ENCODE data around the gene NLRP9.

NLRP9 gene

DNA sequence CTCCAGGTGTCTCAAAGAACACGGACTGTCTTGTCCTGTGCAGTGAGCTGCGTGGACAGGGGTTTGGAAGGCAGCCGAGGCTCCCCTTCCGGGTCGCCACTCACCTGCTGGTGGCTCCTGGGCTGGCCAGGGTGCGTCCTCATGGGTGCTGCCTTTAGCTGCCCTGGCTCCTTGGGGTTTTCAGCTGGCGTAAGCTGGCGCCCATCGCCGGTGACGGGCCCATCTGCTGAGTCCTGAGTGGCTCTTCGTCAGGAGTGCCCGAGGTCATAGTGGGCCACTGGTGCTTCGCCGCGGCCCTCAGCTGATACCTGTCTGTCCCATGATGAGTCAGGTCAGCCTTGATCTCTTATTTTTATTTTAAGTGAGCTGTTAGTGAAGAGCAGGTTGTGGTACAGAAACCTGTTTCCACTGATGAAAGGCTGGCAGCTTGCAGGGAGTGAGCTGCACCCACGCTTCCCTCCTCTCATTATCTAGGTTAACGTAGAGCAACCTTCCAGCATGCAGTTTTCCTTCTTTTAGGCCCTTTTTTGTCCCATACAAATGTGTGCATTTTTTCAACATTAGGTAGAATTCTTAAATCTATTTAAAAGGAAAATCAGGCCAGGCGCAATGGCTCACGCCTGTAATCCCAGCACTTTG is 44.7 kb downstream of the NLRP9 start:
- Histone ChIP-seq H3K9me2 (replicated peaks; ENCODE audit: insufficient read depth, low read length) (no peaks in the 10 kb centered on the region), H3K79me2 (ENCODE audit: insufficient read depth, low read length) (no peaks in the 10 kb centered on the region), H3K4me2 (ENCODE audit: low read depth, low read length, poor library complexity, severe bottlenecking) (no peak overlapping the region), H3K4me3 (ENCODE audit: insufficient read depth, low read length, poor library complexity, severe bottlenecking) (no peak overlapping the region), H3K27ac (ENCODE audit: low read depth, low read length) (no peak overlapping the region), H4K20me1 (ENCODE audit: low read depth, low read length) (no peaks in the 10 kb centered on the region), H3F3A (ENCODE audit: insufficient read depth) (no peaks in the 10 kb centered on the region), H3K9me3 (ENCODE audit: insufficient read depth, low read length) (no peaks in the 10 kb centered on the region), H3K27me3 (ENCODE audit: low read length) (no peaks in the 10 kb centered on the region), H3K36me3 (ENCODE audit: low read length) (no peaks in the 10 kb centered on the region), H2AFZ (ENCODE audit: low read depth, low read length, severe bottlenecking) (no peak overlapping the region), H3K9ac (ENCODE audit: low read length) (no peak overlapping the region)
- TF ChIP-seq CTCF (IDR thresholded peaks at IDR 0.05; ENCODE audit: insufficient read depth, low read length, poor library complexity, severe bottlenecking): no peak
- TF ChIP-seq EZH2phosphoT487 (conservative IDR thresholded peaks at IDR 0.05; ENCODE audit: low read length): no peak

DNA sequence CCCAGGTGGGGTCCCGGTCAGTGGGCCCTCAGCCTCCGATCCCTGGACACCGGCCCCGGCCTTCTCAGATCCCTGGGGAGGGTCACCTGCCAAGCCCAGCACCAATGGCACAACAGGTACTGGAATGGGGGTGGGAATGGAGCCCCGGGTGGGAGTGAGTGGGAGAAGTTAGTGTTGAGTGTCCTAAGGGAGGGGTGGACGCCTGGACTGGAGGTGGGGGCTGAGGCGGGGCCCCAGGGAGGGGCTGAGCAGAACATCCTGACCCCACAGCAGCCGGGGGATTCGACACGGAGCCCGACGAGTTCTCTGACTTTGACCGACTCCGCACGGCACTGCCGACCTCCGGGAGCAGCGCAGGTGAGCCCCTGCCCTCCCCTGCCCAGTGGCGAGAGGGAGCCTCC is 45.5 kb downstream of the NLRP9 start:
- Histone ChIP-seq H4K20me1 (ENCODE audit: low read depth, low read length) (no peaks in the 10 kb centered on the region), H3K9me3 (ENCODE audit: insufficient read depth, low read length) (no peaks in the 10 kb centered on the region), H3F3A (ENCODE audit: insufficient read depth) (no peaks in the 10 kb centered on the region), H3K4me3 (ENCODE audit: insufficient read depth, low read length, poor library complexity, severe bottlenecking) (no peak overlapping the region), H3K4me2 (ENCODE audit: low read depth, low read length, poor library complexity, severe bottlenecking) (no peak overlapping the region), H3K27ac (ENCODE audit: low read depth, low read length) (no peak overlapping the region), H3K9me2 (replicated peaks; ENCODE audit: insufficient read depth, low read length) (no peaks in the 10 kb centered on the region), H3K27me3 (ENCODE audit: low read length) (no peaks in the 10 kb centered on the region), H3K9ac (ENCODE audit: low read length) (no peak overlapping the region), H3K79me2 (ENCODE audit: insufficient read depth, low read length) (no peaks in the 10 kb centered on the region), H2AFZ (ENCODE audit: low read depth, low read length, severe bottlenecking) (no peak overlapping the region), H3K36me3 (ENCODE audit: low read length) (no peaks in the 10 kb centered on the region)
- TF ChIP-seq CTCF (IDR thresholded peaks at IDR 0.05; ENCODE audit: insufficient read depth, low read length, poor library complexity, severe bottlenecking): no peak
- no peak for TF ChIP-seq EZH2phosphoT487 (conservative IDR thresholded peaks at IDR 0.05; ENCODE audit: low read length)

GRCh38 chr19:55691561-55692481 is 46.4 kb downstream of the NLRP9 start:
- no peaks in the 10 kb centered on the region for H3K36me3 ChIP-seq (ENCODE audit: low read length)
- peaks cover 5% of the 10 kb centered on the region; the same call in 1 of the 2 replicates for H3K79me2 ChIP-seq (ENCODE audit: insufficient read depth, low read length)

More at GRCh38 chr19:55691561-55692481, 46.4 kb downstream of the NLRP9 start:
- H3K9me3 ChIP-seq (ENCODE audit: insufficient read depth, low read length): no peaks in the 10 kb centered on the region
- H3K9me2 ChIP-seq (replicated peaks; ENCODE audit: insufficient read depth, low read length): no peaks in the 10 kb centered on the region
- H3K4me2 ChIP-seq (ENCODE audit: low read depth, low read length, poor library complexity, severe bottlenecking): no peak overlapping the region
- H3K27ac ChIP-seq (ENCODE audit: low read depth, low read length): no peak overlapping the region
- no peaks in the 10 kb centered on the region for H3K27me3 ChIP-seq (ENCODE audit: low read length)
- no peak overlapping the region for H2AFZ ChIP-seq (ENCODE audit: low read depth, low read length, severe bottlenecking)
- H3K9ac ChIP-seq (ENCODE audit: low read length): no peak overlapping the region
- H3K4me3 ChIP-seq (ENCODE audit: insufficient read depth, low read length, poor library complexity, severe bottlenecking): no peak overlapping the region
- no peaks in the 10 kb centered on the region for H3F3A ChIP-seq (ENCODE audit: insufficient read depth)
- no peaks in the 10 kb centered on the region for H4K20me1 ChIP-seq (ENCODE audit: low read depth, low read length)
- TF ChIP-seq EZH2phosphoT487 (conservative IDR thresholded peaks at IDR 0.05; ENCODE audit: low read length): no peak
- TF ChIP-seq CTCF (IDR thresholded peaks at IDR 0.05; ENCODE audit: insufficient read depth, low read length, poor library complexity, severe bottlenecking): no peak
